GM12891 (cell line): ENCODE measurements around the gene AMDHD2.
"Not testable (repeated sequence)": the region's sequence is repeated elsewhere in the genome, so short reads cannot be mapped to it uniquely, and the experiment has no call there.

ENCODE experiments used
- DNase-seq: peaks from one replicate; pipeline ENCODE4 v3.0.0; 2011; ENCODE audit warnings: low spot score; ENCODE audit not compliant: insufficient read length
- FAIRE-seq: peaks from 2 replicates; lab custom pipeline; 2011; peaks lifted over from hg19 to GRCh38; lab: Jason Lieb, UNC
- PAX5 ChIP-seq: IDR thresholded peaks from 2 replicates; pipeline ENCODE4 v1.6.1; 2011; ENCODE audit warnings: low read length, moderate library complexity, mild to moderate bottlenecking; ENCODE audit not compliant: insufficient read depth, severe bottlenecking
- POLR2A ChIP-seq: IDR thresholded peaks from 2 replicates; pipeline ENCODE4 v1.6.1; 2011; ENCODE audit warnings: low read depth, low read length, control low read depth
- POLR2AphosphoS5 ChIP-seq: IDR thresholded peaks from 2 replicates; pipeline ENCODE4 v1.6.1; 2011; ENCODE audit warnings: low read depth, low read length, control low read depth
- POU2F2 ChIP-seq: IDR thresholded peaks from 2 replicates; pipeline ENCODE4 v1.6.1; 2011; ENCODE audit warnings: low read depth, mild to moderate bottlenecking, control low read depth, low read length, moderate library complexity
- SPI1 ChIP-seq: IDR thresholded peaks from 2 replicates; pipeline ENCODE4 v1.6.1; 2011; ENCODE audit warnings: low read depth, low read length, control low read depth
- TAF1 ChIP-seq: IDR thresholded peaks from 2 replicates; pipeline ENCODE4 v1.6.1; 2011; ENCODE audit warnings: low read depth, low read length, control low read depth

AMDHD2 gene

DNA sequence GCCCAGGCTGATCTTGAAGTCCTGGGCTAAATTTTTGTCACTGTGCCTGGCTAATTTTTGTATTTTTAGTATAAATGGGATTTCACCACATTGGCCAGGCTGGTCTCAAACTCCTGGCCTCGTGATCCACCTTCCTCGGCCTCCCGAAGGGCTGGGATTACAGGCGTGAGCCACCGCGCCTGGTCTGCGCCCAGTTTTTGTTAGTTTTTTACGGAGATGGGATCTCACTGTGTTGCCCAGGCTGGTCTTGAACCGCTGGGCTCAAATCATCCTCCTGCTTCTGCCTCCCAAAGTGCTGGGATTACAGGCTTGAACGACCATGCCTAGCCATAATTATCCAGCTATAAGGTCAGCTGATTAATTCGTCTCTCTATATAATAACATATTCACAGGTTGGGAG, 13.7 kb downstream of the AMDHD2 start:
- TF ChIP-seq SPI1 (no peak), TAF1 (no peak), PAX5 (no peak), POLR2AphosphoS5 (no peak), POLR2A (no peak), POU2F2 (no peak)
- no peak for FAIRE-seq

DNA sequence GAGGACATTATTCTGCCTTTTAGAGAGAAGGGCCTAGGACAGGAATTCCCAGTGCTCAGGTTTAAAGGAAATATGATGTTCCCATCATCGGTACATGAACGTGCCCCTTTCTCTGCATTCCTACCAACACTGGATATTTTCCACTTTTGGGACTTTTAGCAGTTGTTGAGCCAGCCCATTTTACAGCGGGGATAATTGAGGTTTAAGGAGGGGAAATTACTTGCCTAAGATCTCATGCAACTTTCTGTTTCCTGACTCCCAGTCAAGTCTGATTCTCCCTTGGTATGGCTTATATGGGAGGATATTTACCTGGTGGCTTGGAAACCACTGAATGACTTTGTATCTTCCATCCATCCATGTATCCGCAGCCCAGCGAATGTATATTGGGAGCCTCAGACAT, 14.2 kb downstream of the AMDHD2 start:
- FAIRE-seq: peak; percentile 9
- DNase-seq: not testable (repeated sequence)

More for the DNA sequence above, 13.7 kb downstream of the AMDHD2 start:
- DNase-seq: no peak

DNA sequence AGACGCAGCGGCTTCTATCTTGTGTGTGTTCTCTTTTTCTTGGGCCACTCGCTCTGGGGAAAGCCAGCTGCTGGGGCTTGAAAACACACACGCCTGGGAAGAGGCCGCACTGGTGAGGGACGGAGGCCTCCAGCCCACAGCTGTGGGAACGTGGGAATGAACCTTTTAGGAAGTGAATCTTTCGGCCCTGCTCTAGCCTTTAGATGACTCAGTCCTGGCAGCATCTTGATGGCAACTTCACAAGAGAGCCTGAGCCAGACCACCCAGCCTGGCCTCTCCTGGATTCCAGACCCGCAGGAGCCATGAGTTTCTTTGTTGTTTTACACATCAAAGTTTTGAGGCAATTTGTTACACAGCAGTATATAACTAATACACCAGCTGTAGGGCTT, 15.4 kb downstream of the AMDHD2 start:
- TF ChIP-seq POU2F2 (no peak), POLR2A (no peak), PAX5 (no peak), SPI1 (no peak), TAF1 (no peak), POLR2AphosphoS5 (no peak)
- FAIRE-seq: no peak
- no peak for DNase-seq

DNA sequence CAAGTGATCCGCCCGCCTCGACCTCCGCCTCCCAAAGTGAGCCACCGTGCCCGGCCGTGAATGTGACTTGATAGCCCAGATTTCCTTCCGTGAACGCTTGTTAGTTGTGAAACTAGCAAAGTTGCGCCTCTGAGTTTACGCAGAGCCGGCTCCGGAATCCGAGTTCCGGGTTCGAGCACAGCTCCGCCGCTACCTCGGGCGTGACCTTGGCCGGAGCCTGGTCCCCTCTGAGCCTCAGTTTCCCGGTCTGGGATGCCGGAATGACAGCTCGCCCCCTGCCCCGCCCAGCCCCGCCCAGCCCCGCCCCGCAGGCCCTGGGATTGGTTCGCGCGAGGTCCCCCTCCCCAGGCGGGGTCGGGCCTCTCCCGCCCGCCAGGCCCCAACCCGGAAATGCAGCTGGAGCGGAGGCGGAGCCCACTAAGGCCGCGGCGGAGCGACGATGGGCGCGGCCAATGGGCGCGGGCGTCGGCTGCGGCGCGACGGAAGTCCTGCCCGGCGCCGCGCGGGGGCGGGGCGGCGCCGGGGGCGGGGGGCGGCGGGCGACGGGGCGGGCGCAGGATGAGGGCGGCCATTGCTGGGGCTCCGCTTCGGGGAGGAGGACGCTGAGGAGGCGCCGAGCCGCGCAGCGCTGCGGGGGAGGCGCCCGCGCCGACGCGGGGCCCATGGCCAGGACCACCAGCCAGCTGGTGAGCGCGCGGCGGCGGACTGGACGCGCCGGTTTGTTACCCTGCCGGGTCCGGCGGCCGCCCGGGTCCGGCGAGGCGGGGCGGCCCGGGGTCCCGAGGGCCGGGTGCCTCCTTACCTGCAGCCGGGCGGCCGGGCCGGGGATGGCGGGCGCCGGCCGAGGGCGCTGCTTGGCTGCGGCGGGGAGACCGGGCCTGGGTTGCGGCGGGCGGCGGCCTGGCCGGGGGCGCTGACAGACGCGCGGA, 17.5 kb downstream of the AMDHD2 start, which contains the start of gene PDPK1:
Gene PDPK1 (plus strand): TSS at position 571 of the 929 bp plus-strand sequence. CDS start 92 bp downstream, at position 663.
- FAIRE-seq: peak; percentile 88

DNA sequence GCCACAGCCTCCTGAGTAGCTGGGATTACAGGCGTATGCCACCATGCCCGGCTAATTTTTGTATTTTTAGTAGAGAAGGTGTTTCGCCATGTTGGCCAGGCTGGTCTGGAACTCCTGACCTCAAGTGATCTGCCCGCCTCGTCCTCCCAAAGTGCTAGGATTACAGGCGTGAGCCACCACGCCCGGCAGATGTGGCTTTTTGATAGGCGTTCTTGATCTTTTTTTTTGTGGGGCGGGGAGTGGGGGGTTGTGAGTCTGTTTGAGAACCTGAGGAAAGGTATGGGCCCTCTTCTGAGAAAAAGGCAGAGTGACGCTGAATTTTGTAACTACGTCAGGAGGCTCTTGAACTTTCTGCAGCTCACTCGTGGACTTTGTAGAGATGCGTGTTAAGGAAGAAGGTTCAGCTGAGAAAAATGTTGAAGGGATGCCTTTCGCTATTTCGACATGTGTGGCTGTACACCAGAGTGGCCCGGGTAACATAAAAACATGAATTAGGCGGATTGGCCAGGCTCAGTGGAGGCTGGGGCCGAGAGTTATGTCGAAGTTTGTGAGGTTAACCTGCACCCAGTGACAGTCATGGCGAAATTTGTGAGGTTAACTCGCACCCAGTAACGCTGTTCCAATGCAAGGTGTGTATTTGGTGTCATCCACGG, 19.1 kb downstream of the AMDHD2 start:
- peak; percentile 31 for FAIRE-seq
- not testable (repeated sequence) for DNase-seq

More for the DNA sequence above, 17.5 kb downstream of the AMDHD2 start, which contains the start of gene PDPK1:
- peak; percentile 34; the same call in 1 of the 2 replicates for TF ChIP-seq TAF1
- 0 out of 2 replicates have a peak, but pooled peaks have one; percentile 35 for TF ChIP-seq POLR2A
- no peak for TF ChIP-seq SPI1
- no peak for TF ChIP-seq POLR2AphosphoS5
- no peak for TF ChIP-seq PAX5
- no peak for TF ChIP-seq POU2F2
- DNase-seq: peak; percentile 94

DNA sequence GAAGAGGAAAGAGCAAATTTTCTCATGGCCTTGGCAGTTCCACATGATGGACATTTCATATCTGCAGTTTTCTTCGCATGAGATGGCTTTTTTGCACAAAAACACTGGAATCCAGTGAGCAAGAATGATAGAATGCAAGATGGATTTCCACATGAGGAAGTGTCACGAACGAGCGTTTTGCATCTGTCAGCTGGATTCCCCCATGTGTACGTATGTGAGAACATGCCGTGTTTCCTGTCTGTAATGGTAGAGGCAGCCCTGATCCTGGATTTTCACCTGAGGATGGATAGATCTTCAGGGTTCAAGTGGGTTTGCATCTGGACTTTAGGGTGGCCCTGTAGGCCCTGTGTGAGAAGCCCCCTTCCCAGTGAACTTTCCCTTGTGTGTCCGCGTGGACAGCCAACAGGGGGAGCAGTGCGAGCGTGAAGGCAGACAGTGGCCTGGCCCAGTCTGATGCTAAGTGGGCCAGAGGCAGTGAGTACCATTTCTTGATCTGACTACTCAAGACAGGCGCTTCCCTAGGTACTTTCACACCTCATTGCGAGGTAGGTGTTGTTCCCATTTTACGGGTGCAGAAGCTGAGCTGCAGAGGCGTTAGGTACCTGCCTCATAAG, 19.8 kb downstream of the AMDHD2 start:
- FAIRE-seq: peak; percentile 80
- DNase-seq: not testable (repeated sequence)
- peak; percentile 26; the same call in 1 of the 2 replicates for TF ChIP-seq SPI1

DNA sequence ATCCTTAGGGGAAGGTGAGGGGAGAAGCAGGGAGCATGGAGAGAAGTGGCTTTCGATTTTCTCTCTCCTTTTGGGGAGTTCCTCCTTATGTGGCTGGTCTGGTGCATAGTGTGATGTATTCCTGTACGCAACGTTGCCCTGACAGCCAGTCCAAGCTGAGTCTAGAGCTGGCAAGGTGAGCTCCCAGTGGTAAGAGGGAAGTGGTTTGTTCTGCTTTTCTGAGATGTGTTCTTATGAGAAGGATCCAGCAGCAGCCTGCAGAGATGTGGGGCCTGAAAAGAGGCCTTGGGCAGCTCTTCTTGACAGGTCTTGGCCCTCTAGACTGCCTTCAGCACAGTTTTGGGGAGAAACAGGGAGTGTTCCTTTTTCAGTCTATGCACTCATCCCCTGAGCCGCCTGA, 20.7 kb downstream of the AMDHD2 start:
- FAIRE-seq, DNase-seq: not testable (repeated sequence)

DNA sequence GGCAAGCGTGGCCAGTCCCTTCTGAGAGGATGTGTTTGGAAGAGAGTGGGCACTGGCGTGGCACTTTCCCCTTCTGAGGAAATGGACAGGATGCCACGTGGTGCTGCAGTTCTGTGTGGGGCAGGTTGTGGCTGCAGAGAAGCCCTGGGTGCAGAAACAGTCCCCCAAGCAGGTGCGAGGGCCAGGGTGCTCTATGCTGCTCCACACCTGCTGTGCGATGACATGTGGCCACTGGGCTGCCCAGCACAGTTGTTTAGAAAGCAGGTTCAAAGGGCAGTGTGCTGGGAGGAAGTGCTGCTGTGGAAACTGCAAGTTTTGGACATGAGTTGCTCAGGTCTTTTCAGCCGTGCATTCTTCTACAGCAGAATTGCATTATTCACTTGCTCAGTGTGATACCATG, 21.2 kb downstream of the AMDHD2 start:
- not testable (repeated sequence) for FAIRE-seq, DNase-seq

DNA sequence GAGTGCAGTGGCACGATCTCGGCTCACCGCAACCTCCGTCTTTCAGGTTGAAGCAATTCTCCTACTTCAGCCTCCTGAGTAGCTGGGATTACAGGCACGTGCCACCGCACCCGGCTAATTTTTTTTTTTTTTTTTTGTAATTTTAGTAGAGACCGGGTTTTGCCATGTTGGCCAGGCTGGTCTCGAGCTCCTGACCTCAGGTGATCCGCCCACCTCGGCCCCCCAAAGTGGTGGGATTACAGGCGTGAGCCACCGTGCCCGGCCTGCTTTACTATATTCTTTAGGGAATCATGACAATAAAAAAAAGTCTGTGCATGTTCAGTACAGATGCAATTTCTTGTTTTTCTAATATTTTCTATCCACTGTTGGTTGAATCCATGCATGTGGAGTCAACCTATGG, 23.6 kb downstream of the AMDHD2 start:
- FAIRE-seq, DNase-seq: not testable (repeated sequence)

DNA sequence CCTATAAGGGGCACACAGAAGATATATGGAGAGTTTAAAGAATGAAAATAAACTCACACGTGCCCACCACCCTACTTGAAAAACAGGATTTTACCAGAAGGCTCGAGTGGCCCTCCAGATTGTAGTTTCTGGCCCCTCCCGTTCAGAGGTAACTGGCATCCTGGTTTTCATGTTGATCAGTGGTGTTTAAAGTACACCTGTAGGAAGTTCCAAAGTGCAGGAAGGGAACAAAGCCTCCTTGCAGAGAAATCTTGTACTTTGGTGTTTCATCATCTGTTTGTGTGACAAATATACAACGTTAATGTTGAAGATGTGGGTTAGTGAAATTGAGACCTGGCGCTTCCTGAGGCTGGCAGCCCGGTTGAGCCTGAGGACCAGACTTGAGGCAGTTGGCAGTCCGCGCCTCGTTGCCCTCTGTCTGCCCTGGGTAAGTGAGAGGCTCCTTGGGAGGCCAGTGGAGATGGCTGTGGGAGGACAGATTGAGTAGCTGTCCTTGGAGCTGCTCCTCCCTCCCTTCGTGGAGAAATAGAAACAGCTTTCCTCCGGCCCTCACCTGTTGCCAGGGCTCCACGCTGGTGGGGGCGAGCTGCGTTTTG, 30.2 kb downstream of the AMDHD2 start:
- FAIRE-seq, DNase-seq: not testable (repeated sequence)

DNA sequence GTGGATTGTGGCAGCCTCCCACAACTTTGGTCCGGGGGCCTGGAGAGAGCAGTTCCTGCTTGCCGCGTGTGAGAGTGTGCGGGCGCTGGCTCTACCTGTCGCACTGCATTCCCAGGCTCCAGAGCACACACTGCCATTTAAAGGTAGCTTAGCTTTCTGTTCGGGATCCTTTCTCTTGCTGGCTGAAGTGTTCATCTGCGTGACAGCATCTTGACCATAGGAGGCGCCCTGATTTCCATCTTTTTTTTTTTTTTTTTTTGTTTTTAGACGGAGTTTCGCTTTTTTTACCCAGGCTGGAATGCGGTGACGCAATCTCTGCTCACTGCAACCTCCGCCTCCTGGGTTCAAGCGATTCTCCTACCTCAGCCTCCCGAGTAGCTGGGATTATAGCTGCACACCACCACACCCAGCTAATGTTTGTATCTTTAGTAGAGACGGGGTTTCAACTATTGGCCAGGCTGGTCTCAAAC, 31.3 kb downstream of the AMDHD2 start:
- not testable (repeated sequence) for DNase-seq, FAIRE-seq

DNA sequence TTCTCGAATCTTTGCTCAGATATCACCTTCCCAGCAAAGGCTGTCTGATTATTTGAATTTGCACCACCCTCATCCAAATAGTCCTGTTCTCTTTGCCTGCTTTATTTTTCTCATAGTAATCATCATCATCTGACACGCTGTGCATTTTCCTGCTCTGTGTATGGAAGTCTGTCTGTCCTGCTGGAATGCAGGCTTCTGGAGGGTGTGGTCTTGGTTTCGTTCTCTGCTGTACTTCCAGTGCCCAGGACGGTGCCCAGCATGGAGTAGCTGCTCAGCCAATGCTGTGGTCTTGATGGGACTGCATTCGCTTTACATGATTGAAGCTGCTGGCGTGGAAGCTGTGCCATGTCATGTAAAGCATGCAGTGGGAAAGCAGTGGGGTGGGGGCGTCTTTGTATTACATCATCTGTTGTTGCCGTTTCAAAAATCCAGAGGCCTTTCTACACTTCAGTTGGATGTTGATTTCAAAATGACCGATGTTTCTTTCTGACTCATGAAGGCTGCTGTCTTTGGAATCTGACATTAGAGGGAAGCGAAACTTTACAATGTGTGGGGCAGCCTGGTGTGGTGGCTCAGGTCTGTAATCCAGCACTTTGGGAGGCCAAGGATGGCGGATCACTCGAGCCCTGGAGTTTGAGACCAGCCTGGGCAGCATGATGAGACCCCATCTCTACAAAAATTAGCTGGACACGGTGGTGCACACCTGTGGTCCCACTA, 34.7 kb downstream of the AMDHD2 start:
- FAIRE-seq, DNase-seq: not testable (repeated sequence)

DNA sequence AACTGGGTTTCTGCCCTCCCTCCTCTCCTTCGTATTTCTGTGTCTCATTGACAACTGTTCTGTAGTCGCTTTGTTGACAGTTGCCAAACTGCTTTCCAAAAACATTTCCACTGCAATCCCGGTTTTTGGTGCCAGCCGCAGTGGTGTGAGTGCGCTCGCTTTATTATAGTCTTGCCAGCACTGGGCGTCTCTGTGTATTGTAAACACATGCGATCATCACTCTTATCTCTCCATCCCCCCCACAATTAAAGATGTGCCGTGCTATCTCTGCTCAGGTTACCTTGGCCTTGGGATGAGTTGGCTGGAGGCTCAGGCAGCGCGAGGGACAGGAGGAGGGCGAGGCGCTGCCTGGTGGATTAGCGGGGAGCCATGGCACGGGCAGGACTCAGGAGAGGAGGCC, 37.0 kb downstream of the AMDHD2 start:
- FAIRE-seq, DNase-seq: not testable (repeated sequence)
